Astrocyte (in vitro differentiated cells and primary cell): ENCODE measurements around the gene OTOG.

Experiments
- EZH2 ChIP-seq: IDR thresholded peaks from 2 replicates; pipeline ENCODE4 v1.6.1; 2012; ENCODE audit warnings: mild to moderate bottlenecking, low read length, inconsistent platforms; ENCODE audit not compliant: insufficient read depth
- TF ChIP-seq, protein P1 (sequence below): IDR thresholded peaks from 2 replicates; pipeline ENCODE4 v1.5.1; 2011; ENCODE audit warnings: low read depth, mild to moderate bottlenecking, inconsistent platforms, low read length, moderate library complexity; ENCODE audit not compliant: insufficient read depth

GRCh38 chr11:17572359-17572690 is 25.3 kb downstream of the OTOG start:
- TF ChIP-seq, protein P1, sequence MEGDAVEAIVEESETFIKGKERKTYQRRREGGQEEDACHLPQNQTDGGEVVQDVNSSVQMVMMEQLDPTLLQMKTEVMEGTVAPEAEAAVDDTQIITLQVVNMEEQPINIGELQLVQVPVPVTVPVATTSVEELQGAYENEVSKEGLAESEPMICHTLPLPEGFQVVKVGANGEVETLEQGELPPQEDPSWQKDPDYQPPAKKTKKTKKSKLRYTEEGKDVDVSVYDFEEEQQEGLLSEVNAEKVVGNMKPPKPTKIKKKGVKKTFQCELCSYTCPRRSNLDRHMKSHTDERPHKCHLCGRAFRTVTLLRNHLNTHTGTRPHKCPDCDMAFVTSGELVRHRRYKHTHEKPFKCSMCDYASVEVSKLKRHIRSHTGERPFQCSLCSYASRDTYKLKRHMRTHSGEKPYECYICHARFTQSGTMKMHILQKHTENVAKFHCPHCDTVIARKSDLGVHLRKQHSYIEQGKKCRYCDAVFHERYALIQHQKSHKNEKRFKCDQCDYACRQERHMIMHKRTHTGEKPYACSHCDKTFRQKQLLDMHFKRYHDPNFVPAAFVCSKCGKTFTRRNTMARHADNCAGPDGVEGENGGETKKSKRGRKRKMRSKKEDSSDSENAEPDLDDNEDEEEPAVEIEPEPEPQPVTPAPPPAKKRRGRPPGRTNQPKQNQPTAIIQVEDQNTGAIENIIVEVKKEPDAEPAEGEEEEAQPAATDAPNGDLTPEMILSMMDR: no peak
- no peak for TF ChIP-seq EZH2
